OCI-LY7 (cell line): ENCODE data around the gene NRCAM. TPM values are rescaled to one million over a fixed set of nuclear protein-coding genes. Genes with fewer than 3 reads are reported as not detected.

Experiments used
- BruUV-seq: library from RNA; stranded (reverse); fragments of 400-500 nt; replicated peaks from 2 replicates; lab custom pipeline; 2021; lab: Mats Ljungman, UMichigan
- CTCF ChIA-PET: fragments of 300-600 bp; sonication (Branson Sonifier 250); formaldehyde crosslinking; loops from one replicate; lab custom pipeline; 2022; ENCODE audit warnings: antibody characterized with exemption; ENCODE audit not compliant: unreplicated experiment; lab: Charles Lee
- POLR2A ChIA-PET: fragments of 300-600 bp; sonication (Branson Sonifier 250); formaldehyde crosslinking; loops from one replicate; lab custom pipeline; 2022; ENCODE audit warnings: antibody characterized with exemption; lab: Charles Lee
- DNase-seq: peaks from one replicate; pipeline ENCODE4 v3.0.0-alpha.2; 2015; ENCODE audit warnings: low spot score
- H2AFZ ChIP-seq: fragments of 200-600 bp; sonication (generic), shearing (Covaris generic); 2 replicates; pipeline ENCODE4 v1.6.1; 2014; ENCODE audit warnings: mild to moderate bottlenecking, antibody characterized with exemption, low read length, moderate library complexity
- H3K27ac ChIP-seq: fragments of 200-600 bp; sonication (generic); 2 replicates; pipeline ENCODE4 v1.5.1; 2014; ENCODE audit warnings: mixed run types, low read depth, mild to moderate bottlenecking, moderate library complexity, low read length, inconsistent platforms; ENCODE audit not compliant: poor library complexity, severe bottlenecking
- H3K36me3 ChIP-seq: fragments of 200-600 bp; sonication (generic); 2 replicates; pipeline ENCODE4 v1.6.1; 2014; ENCODE audit warnings: mild to moderate bottlenecking, antibody characterized with exemption, low read length, moderate library complexity, mixed read lengths; ENCODE audit not compliant: insufficient read depth
- H3K4me1 ChIP-seq: fragments of 200-600 bp; sonication (generic); 2 replicates; pipeline ENCODE4 v1.5.1; 2014; ENCODE audit warnings: mild to moderate bottlenecking, low read length; ENCODE audit not compliant: insufficient read depth, poor library complexity, severe bottlenecking
- H3K4me2 ChIP-seq: fragments of 200-600 bp; sonication (generic); 2 replicates; pipeline ENCODE4 v1.6.1; 2014; ENCODE audit warnings: mild to moderate bottlenecking, low read length
- H3K4me3 ChIP-seq: fragments of 200-600 bp; sonication (generic); 2 replicates; pipeline ENCODE4 v1.5.1; 2014; ENCODE audit warnings: mild to moderate bottlenecking, low read depth, low read length; ENCODE audit not compliant: poor library complexity, severe bottlenecking
- H3K79me2 ChIP-seq: fragments of 200-600 bp; sonication (generic); 2 replicates; pipeline ENCODE4 v1.6.1; 2016; ENCODE audit warnings: low read depth, mild to moderate bottlenecking, low read length, moderate library complexity, mixed read lengths; ENCODE audit not compliant: insufficient read depth
- H3K9me2 ChIP-seq: fragments of 200-600 bp; sonication (generic); 2 replicates; pipeline ENCODE4 v1.6.1; 2016; ENCODE audit warnings: mild to moderate bottlenecking, low read length, mixed read lengths; ENCODE audit not compliant: insufficient read depth
- H3K9me3 ChIP-seq: fragments of 200-600 bp; sonication (generic); 2 replicates; pipeline ENCODE4 v1.6.1; 2014; ENCODE audit warnings: mild to moderate bottlenecking, mixed run types, low read length, mixed read lengths
- H4K20me1 ChIP-seq: fragments of 200-600 bp; sonication (generic); 2 replicates; pipeline ENCODE4 v1.6.1; 2014; ENCODE audit warnings: mild to moderate bottlenecking, antibody characterized with exemption, low read length, moderate library complexity, mixed read lengths; ENCODE audit not compliant: insufficient read depth
- CTCF ChIP-seq: fragments of 200-600 bp; sonication (generic); conservative IDR thresholded peaks from 2 replicates; pipeline ENCODE4 v1.5.1; 2014; ENCODE audit warnings: mild to moderate bottlenecking, antibody characterized with exemption, low read length, moderate library complexity, mixed read lengths
- EZH2phosphoT487 ChIP-seq: fragments of 200-600 bp; sonication (generic); IDR thresholded peaks from 2 replicates; pipeline ENCODE4 v1.6.1; 2018; ENCODE audit warnings: low read depth, borderline replicate concordance, mild to moderate bottlenecking, mixed run types, antibody characterized with exemption, low read length, moderate library complexity, mixed read lengths
- intact Hi-C: fragments of 100-400 bp; cut with micrococcal nuclease; formaldehyde crosslinking; loops from one replicate; pipeline ENCODE4 v1.10.0; 2022; ENCODE audit not compliant: unreplicated experiment
- total RNA-seq, 2 experiments: library from RNA; depleted of rRNA in 1 of 2; stranded (reverse); fragments of >200 nt in 1 of 2; shearing (Covaris generic) in 1 of 2; gene quantifications; 2 replicates each; pipeline ENCODE4 v1.2.3, GENCODE V29; 2014 to 2022

The NRCAM gene
- total RNA-seq, 2 experiments from 2014 or later, result not detected

- CTCF ChIA-PET, result no interaction called here
- no peaks in the 10 kb centered on the region for H3K4me1 ChIP-seq
- H3K79me2 ChIP-seq, result no peaks in the 10 kb centered on the region
- no peaks in the 10 kb centered on the region; the same call in 1 of the 2 replicates for H3K9me2 ChIP-seq
- no peak overlapping the region for H3K27ac ChIP-seq
- DNase-seq, result no peak
- H2AFZ ChIP-seq, result no peak overlapping the region
- BruUV-seq, result no TSS peak
- no peaks in the 10 kb centered on the region for H4K20me1 ChIP-seq
- H3K9me3 ChIP-seq, result no peaks in the 10 kb centered on the region
- H3K4me2 ChIP-seq, result no peak overlapping the region
- intact Hi-C loops, result no loop called here
- TF ChIP-seq CTCF, result no peak
- no peak for TF ChIP-seq EZH2phosphoT487
- POLR2A ChIA-PET, result interaction anchor here (0.7 kb wide), 1 partner anchor 33 kb away, joined by 5 read pairs; no protein-coding TSS in a partner anchor
- H3K36me3 ChIP-seq, result no peaks in the 10 kb centered on the region
- H3K4me3 ChIP-seq, result no peak overlapping the region
Measured at GRCh38 chr7:108137040-108137439, 319.2 kb downstream of the NRCAM start.

- Histone ChIP-seq H2AFZ (no peak overlapping the region), H3K36me3 (no peaks in the 10 kb centered on the region), H3K4me1 (no peaks in the 10 kb centered on the region), H3K9me3 (no peaks in the 10 kb centered on the region), H3K9me2 (no peaks in the 10 kb centered on the region; the same call in 1 of the 2 replicates), H3K27ac (no peak overlapping the region), H3K4me2 (no peak overlapping the region), H3K4me3 (no peak overlapping the region), H4K20me1 (no peaks in the 10 kb centered on the region), H3K79me2 (no peaks in the 10 kb centered on the region)
- TF ChIP-seq EZH2phosphoT487 (no peak), CTCF (no peak)
- DNase-seq, result no peak
- BruUV-seq, result no TSS peak
- POLR2A ChIA-PET, result interaction anchor here (0.7 kb wide), 2 partner anchors 34 to 387 kb away, joined by 3 to 5 read pairs; no protein-coding TSS in a partner anchor
- CTCF ChIA-PET, result no interaction called here
- intact Hi-C loops, result no loop called here
Measured at GRCh38 chr7:108136191-108136688, 320.0 kb downstream of the NRCAM start.

GRCh38 chr7:108135446-108136190, 320.6 kb downstream of the NRCAM start:
- Histone ChIP-seq H2AFZ (no peak overlapping the region), H3K4me3 (no peak overlapping the region), H3K4me2 (0 out of 2 replicates have a peak overlapping the region, but pooled peaks have one; percentile 16), H3K36me3 (no peaks in the 10 kb centered on the region), H3K4me1 (no peaks in the 10 kb centered on the region), H3K9me2 (no peaks in the 10 kb centered on the region; the same call in 1 of the 2 replicates), H3K79me2 (no peaks in the 10 kb centered on the region), H4K20me1 (no peaks in the 10 kb centered on the region), H3K9me3 (no peaks in the 10 kb centered on the region), H3K27ac (no peak overlapping the region)
- intact Hi-C loops, result no loop called here
- no TSS peak for BruUV-seq
- ChIA-PET CTCF (no interaction called here), POLR2A (interaction anchor here (0.7 kb wide), 1 partner anchor 387 kb away, joined by 3 read pairs; no protein-coding TSS in a partner anchor)
- no peak for TF ChIP-seq CTCF
- TF ChIP-seq EZH2phosphoT487, result no peak
- peak; percentile 7 for DNase-seq
